Spinal cord (tissue), 10 donors: ENCODE measurements around the gene MYPN. TPM values are rescaled to one million over a fixed set of nuclear protein-coding genes. Genes with fewer than 3 reads are reported as not detected.
"Not testable (repeated sequence)": the region's sequence is repeated elsewhere in the genome, so short reads cannot be mapped to it uniquely, and the experiment has no call there.

Source experiments
- DNase-seq, 6 donors: peaks; one replicate each; pipeline versions ENCODE4 v3.0.0 to v3.0.0-alpha.2; 2013 to 2015; ENCODE audit warnings: low spot score in 6 of 6, low read depth in 4 of 6
- H3K27ac ChIP-seq: one replicate; pipeline ENCODE4 v1.5.1; 2013; ENCODE audit warnings: low read depth, low read length, control low read depth
- H3K27me3 ChIP-seq: one replicate; pipeline ENCODE4 v1.6.1; 2013; ENCODE audit warnings: low read length; ENCODE audit not compliant: control insufficient read depth, insufficient read depth
- H3K36me3 ChIP-seq: one replicate; pipeline ENCODE4 v1.6.1; 2013; ENCODE audit warnings: low read length; ENCODE audit not compliant: control insufficient read depth, insufficient read depth
- H3K4me1 ChIP-seq: one replicate; pipeline ENCODE4 v1.6.1; 2013; ENCODE audit warnings: low read length; ENCODE audit not compliant: control insufficient read depth, insufficient read depth
- H3K4me3 ChIP-seq: one replicate; pipeline ENCODE4 v1.5.1; 2013; ENCODE audit warnings: low read depth, low read length, control low read depth
- H3K9me3 ChIP-seq: one replicate; pipeline ENCODE4 v1.6.1; 2013; ENCODE audit warnings: low read length; ENCODE audit not compliant: control insufficient read depth, insufficient read depth
- WGBS: methylation state at CpG from one replicate; pipeline ENCODE4 v1.1.5; 2013; ENCODE audit warnings: missing lambda C conversion rate; ENCODE audit not compliant: insufficient coverage; 5-methylcytosine and 5-hydroxymethylcytosine counted together
- long read RNA-seq, 4 donors: transcript quantifications; one replicate each; lab custom pipeline, GENCODE V29; 2026
- polyA plus RNA-seq, 2 donors: library from polyadenylated mRNA; unstranded; fragments of 120-200 nt; gene quantifications; one replicate each; pipeline ENCODE4 v1.2.1, GENCODE V29; 2013; ENCODE audit not compliant: insufficient read length in 2 of 2
- total RNA-seq, 2 donors: library from RNA; depleted of rRNA in 1 of 2; stranded (reverse); fragments of 120-200 nt in 1 of 2; fragments of >200 nt in 1 of 2; gene quantifications; one replicate each; pipeline versions ENCODE4 v1.2.3 to v1.2.4, GENCODE V29; 2013 to 2014
- donor health status: healthy.

The MYPN gene, protein sequence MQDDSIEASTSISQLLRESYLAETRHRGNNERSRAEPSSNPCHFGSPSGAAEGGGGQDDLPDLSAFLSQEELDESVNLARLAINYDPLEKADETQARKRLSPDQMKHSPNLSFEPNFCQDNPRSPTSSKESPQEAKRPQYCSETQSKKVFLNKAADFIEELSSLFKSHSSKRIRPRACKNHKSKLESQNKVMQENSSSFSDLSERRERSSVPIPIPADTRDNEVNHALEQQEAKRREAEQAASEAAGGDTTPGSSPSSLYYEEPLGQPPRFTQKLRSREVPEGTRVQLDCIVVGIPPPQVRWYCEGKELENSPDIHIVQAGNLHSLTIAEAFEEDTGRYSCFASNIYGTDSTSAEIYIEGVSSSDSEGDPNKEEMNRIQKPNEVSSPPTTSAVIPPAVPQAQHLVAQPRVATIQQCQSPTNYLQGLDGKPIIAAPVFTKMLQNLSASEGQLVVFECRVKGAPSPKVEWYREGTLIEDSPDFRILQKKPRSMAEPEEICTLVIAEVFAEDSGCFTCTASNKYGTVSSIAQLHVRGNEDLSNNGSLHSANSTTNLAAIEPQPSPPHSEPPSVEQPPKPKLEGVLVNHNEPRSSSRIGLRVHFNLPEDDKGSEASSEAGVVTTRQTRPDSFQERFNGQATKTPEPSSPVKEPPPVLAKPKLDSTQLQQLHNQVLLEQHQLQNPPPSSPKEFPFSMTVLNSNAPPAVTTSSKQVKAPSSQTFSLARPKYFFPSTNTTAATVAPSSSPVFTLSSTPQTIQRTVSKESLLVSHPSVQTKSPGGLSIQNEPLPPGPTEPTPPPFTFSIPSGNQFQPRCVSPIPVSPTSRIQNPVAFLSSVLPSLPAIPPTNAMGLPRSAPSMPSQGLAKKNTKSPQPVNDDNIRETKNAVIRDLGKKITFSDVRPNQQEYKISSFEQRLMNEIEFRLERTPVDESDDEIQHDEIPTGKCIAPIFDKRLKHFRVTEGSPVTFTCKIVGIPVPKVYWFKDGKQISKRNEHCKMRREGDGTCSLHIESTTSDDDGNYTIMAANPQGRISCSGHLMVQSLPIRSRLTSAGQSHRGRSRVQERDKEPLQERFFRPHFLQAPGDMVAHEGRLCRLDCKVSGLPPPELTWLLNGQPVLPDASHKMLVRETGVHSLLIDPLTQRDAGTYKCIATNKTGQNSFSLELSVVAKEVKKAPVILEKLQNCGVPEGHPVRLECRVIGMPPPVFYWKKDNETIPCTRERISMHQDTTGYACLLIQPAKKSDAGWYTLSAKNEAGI (N-terminal part only)
- total RNA-seq (under 1 TPM; 0.06 to 0.10 TPM), polyA plus RNA-seq (under 1 TPM in 1 of 2 donors, not detected in 1; 0.23 TPM)
- long read RNA-seq, donor 1: 0 reads
- long read RNA-seq, donor 2: 0 reads
- long read RNA-seq, donor 3: 0 reads
- long read RNA-seq, donor 4: 0 reads

DNA sequence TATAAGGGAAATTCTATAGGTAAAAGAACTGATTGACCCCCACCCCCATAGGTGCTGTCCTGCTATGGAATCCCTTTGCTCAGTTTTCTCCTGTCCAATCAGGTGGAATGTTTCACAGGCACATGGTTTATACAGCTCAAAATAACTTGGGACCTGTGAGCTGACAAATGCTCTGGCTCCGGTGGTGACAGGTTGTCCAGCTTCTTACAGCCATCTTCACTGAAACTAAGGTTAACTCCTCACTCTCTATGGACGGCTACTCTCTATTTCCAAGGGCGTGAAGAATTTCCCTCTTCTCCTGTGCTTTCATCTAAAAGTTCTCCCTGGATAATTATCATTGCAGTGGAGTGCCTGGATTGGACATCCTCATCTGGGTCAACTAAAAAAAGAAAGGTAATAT is at the start of gene MYPN:
TSS of gene MYPN (plus strand) at position 158 of the 400 bp plus-strand sequence. CDS start 11,951 bp downstream, outside the sequence.
- no peak for DNase-seq
- no peaks in the 10 kb centered on the region for H3K9me3 ChIP-seq
- no peaks in the 10 kb centered on the region for H3K36me3 ChIP-seq
- H3K27me3 ChIP-seq: no peaks in the 10 kb centered on the region
- H3K4me3 ChIP-seq: no peak within 1 kb of the TSS
- H3K27ac ChIP-seq: no peak within 1 kb of the TSS
- no peaks in the 10 kb centered on the region for H3K4me1 ChIP-seq
- WGBS: no CpG with 5 or more reads among the region's 3 CpGs

DNA sequence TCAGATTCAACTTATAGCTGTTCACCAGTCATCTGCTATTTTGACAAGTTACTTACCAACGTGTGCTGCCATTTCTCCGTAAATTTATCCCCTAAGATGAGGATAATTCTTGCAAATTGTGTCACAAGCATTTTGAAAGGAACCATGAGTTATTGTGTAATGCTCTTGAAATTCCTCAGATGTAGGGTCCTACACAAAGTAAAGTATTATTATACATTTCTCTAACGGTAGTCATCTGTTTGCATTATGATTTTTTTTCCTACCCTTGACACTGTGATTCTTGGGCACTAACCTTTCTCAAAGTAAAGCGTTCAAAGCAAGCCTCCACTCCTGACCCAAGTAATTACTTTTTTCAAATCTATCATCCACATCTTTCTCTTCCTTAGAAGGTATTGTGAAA is 42.3 kb upstream of the MYPN start:
- Histone ChIP-seq H3K9me3 (no peaks in the 10 kb centered on the region), H3K4me1 (no peaks in the 10 kb centered on the region), H3K4me3 (no peak overlapping the region), H3K27me3 (no peaks in the 10 kb centered on the region), H3K27ac (no peak overlapping the region), H3K36me3 (peaks cover 10% of the 10 kb centered on the region)
- no peak for DNase-seq
- no CpG with 5 or more reads among the region's 4 CpGs for WGBS

DNA sequence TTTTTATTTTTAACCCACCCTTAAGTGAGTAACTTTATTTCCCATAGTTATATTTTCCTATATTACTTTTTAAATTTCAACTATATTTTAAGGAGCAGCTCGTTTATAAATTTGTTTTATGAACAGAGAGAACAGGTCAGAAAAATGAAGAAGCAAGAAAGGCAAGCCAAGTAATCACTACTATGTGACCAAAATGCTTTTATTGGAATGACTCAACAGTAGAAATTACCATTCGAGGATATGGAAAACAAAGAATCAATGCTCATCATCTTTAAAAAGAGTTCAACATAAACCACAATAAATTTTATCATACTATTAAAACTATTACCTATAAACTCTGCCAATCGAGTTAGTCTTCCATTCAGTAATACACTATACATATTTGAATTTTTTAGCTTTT is 41.8 kb upstream of the MYPN start:
- Histone ChIP-seq H3K9me3 (no peaks in the 10 kb centered on the region), H3K4me3 (no peak overlapping the region), H3K27me3 (no peaks in the 10 kb centered on the region), H3K4me1 (no peaks in the 10 kb centered on the region), H3K27ac (no peak overlapping the region), H3K36me3 (peaks cover 10% of the 10 kb centered on the region)
- DNase-seq: no peak
- WGBS: no CpG with 5 or more reads among the region's 3 CpGs

DNA sequence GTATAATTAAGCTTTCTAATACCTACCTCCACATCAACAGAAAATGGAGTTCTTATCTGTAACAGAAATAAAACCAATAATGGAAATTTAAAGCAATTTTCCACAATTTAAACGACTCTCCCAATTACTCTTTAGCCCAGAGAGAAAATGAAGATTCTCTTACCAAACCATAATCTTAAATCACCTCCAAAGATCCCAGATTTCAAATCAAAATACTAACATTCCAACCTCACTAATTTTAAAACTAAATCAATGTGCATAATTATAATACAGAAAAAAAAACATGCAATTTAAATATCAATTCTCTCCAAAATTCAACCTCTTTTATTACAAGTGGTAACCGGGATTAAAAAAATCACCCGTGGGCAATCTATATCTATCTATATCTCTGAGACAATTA is 35.7 kb upstream of the MYPN start:
- WGBS: no CpG with 5 or more reads among the region's 3 CpGs
- Histone ChIP-seq H3K27me3 (no peaks in the 10 kb centered on the region), H3K36me3 (peaks cover 7% of the 10 kb centered on the region), H3K4me3 (peak overlapping the region; percentile 90), H3K27ac (no peak overlapping the region), H3K4me1 (no peaks in the 10 kb centered on the region), H3K9me3 (no peaks in the 10 kb centered on the region)
- no peak for DNase-seq

DNA sequence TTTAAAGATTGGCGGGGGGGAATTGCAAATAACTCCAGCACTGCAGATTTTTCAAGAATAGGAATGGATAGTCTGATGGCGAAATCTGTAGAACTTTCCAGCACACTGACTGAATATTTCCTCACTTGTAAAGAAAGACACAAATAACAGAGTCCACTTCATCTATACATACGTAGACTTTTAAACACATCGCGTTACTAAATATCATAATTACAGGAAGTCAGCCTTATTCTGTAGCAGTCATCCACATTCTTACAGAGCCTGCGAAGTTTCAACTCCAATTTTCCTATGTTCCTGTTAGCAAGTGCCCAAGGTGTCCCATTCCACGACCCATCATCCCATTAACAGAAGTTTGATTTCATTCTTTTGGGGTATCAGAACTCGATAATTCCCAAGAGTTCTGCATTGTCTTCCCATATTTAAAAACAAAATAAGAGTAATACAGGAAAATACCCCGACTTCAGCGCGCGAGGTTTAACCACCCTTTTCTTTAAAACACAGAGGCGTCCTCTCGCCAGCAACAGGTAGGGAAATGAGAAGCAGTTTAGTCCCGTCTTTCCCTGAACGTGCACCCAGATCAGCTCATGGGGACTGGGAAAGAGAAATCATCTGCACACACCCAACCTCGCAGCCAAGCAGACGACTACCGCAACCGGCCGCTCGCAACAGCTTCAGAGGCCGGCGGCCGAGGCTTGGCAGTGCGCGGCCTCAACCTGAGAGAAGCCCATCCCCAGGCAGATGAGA is 35.1 kb upstream of the MYPN start:
- Histone ChIP-seq H3K27me3 (no peaks in the 10 kb centered on the region), H3K27ac (peak overlapping the region; percentile 98), H3K9me3 (no peaks in the 10 kb centered on the region), H3K36me3 (peaks cover 7% of the 10 kb centered on the region), H3K4me3 (peak overlapping the region; percentile 90), H3K4me1 (no peaks in the 10 kb centered on the region)
- 0% methylated on average over 22 of the region's 27 CpGs for WGBS
- DNase-seq: peak in 2 of 6 donors; percentile 4 to 56

DNA sequence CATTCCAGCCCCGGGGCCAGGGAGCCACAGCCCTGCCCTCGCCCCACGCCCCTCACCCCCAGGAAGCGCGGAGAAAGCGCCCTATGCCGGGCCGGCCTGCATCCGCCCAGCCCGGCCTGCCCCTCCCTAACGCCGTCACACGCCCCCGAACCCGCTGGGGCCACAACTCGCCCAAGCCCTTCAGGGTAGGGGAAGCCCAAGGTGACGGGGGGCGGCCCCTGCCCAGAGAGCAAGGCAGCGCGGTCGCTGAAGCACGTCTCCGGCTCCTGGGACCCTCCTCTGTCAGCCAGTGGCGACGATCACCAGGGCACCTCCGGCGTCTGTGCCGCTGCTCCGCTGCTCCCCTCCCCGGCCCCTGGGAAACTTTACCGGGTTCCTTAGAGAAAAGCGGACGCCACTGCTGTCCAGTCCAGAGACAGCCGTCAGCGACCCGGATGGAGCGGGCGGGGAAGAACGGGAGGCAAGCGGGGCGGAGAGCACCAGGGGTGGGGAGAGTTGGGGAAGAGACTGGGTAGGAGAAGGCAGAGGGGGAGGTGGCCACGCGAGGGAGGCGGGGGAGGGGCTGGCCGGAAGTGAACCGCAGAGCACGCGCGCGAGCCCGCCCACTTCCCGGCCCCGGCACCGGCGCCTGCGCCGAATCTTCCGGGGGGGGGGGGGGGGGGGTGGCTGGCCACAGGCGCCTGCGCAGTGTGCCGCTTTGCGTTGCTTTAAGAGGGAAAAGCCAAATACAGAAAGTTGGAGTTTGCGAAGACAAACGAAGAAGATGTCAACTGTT is 34.3 kb upstream of the MYPN start, which contains the start of gene HERC4:
TSS of gene HERC4 (minus strand) at position 509 of the 775 bp plus-strand sequence. CDS start 2,175 bp downstream, outside the sequence.
- Histone ChIP-seq H3K4me3 (peak within 1 kb of the TSS; percentile 90), H3K36me3 (peaks cover 3% of the 10 kb centered on the region), H3K27ac (peak within 1 kb of the TSS; percentile 98), H3K9me3 (no peaks in the 10 kb centered on the region), H3K4me1 (no peaks in the 10 kb centered on the region), H3K27me3 (no peaks in the 10 kb centered on the region)
- peak; percentile 67 to 97 (median 85) for DNase-seq
- under 1% methylated on average over 55 of the region's 64 CpGs for WGBS

DNA sequence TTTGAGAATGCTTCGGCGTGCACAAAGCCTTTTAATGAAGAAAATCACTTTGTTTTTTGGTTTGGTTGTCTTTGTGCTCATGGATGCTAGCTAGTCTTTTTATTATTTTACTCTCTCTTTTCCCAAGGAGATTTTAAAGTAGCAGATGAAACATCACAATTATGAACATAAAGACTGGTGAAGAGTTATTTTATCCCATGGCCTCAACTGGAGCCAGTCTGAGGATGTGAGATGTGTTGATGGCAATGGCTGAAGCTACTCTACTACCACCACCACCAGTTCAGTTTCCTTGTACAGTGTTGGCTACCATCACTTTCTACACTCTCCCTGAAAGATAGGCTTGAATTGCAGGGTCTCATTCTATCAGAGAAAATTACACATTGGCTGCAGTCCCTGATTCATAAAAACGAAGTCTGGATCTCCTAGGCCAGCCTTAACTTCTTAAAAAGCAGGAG is 33.7 kb upstream of the MYPN start:
- WGBS: 0% methylated on average over 2 of the region's 3 CpGs
- peak overlapping the region; percentile 87 for H3K27ac ChIP-seq
- peak overlapping the region; percentile 45 for H3K4me3 ChIP-seq

DNA sequence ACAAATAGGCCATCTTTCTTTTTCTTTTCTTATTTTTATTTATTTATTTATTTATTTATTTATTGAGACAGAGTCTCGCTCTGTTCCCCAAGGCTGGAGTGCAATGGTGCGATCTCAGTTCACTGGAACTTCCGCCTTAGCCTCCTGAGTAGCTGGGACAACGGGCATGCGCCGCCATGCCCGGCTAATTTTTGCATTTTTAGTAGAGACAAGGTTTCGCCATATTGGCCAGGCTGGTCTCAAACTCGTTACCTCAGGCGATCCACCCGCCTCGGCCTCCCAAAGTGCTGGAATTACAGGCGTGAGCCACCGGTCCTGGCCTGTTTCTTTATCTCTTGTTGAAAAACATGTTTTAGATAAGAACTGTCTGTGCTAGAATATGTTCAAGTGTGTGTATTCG is 33.2 kb upstream of the MYPN start:
- 97% methylated on average over 13 of the region's 15 CpGs for WGBS

More for the DNA sequence above, 33.7 kb upstream of the MYPN start:
- H3K9me3 ChIP-seq: no peaks in the 10 kb centered on the region
- no peaks in the 10 kb centered on the region for H3K4me1 ChIP-seq
- H3K27me3 ChIP-seq: no peaks in the 10 kb centered on the region
- no peak for DNase-seq
- H3K36me3 ChIP-seq: no peaks in the 10 kb centered on the region

More for the DNA sequence above, 33.2 kb upstream of the MYPN start:
- H3K27me3 ChIP-seq, H3K4me1 ChIP-seq, H3K27ac ChIP-seq, H3K36me3 ChIP-seq, DNase-seq, H3K9me3 ChIP-seq, H3K4me3 ChIP-seq: not testable (repeated sequence)
